Skin epidermis (tissue), 12 donors: Measurements from ENCODE around the gene ZKSCAN1.
A peak's percentile ranks its signal among the peaks of the same experiment; 100 is the strongest.

Experiments used
- H3K27ac ChIP-seq, 21 experiments: fragments of 200-600 bp; sonication (generic) in 11 of 21; one replicate each; pipeline ENCODE4 v1.5.0; 2020; ENCODE audit warnings: mild to moderate bottlenecking in 3 of 21, inconsistent platforms in 2 of 21, moderate library complexity in 2 of 21
- H3K4me3 ChIP-seq, 7 experiments: fragments of 200-600 bp; sonication (generic) in 2 of 7; one replicate each; pipeline ENCODE4 v1.5.0; 2020; ENCODE audit warnings: inconsistent platforms in 2 of 7, mild to moderate bottlenecking in 2 of 7, moderate library complexity in 1 of 7

The ZKSCAN1 gene

GRCh38 chr7:100071018-100071723 lies 55.8 kb downstream of the ZKSCAN1 start:
- Histone ChIP-seq H3K4me3 (no peak overlapping the region), H3K27ac (no peak overlapping the region)

GRCh38 chr7:100072462-100072861 lies 57.1 kb downstream of the ZKSCAN1 start:
- H3K27ac ChIP-seq, result no peak overlapping the region
- H3K4me3 ChIP-seq, result no peak overlapping the region

- Histone ChIP-seq H3K4me3 (no peak overlapping the region), H3K27ac (no peak overlapping the region)
Observed at GRCh38 chr7:100074841-100075240, 59.4 kb downstream of the ZKSCAN1 start.

- H3K27ac ChIP-seq, result no peak overlapping the region
Observed at GRCh38 chr7:100075418-100075817, 60.0 kb downstream of the ZKSCAN1 start.

GRCh38 chr7:100077205-100077604 lies 61.8 kb downstream of the ZKSCAN1 start:
- no peak overlapping the region for H3K27ac ChIP-seq
- no peak overlapping the region for H3K4me3 ChIP-seq

More at GRCh38 chr7:100075418-100075817, 60.0 kb downstream of the ZKSCAN1 start:
- H3K4me3 ChIP-seq, result no peak overlapping the region

- no peak overlapping the region for H3K4me3 ChIP-seq
- peak overlapping the region in 1 of 21 experiments; percentile 7 for H3K27ac ChIP-seq
Observed at GRCh38 chr7:100079024-100079560, 63.7 kb downstream of the ZKSCAN1 start.

- Histone ChIP-seq H3K27ac (peak overlapping the region; percentile 73 to 94 (median 90)), H3K4me3 (peak overlapping the region; percentile 68 to 97 (median 87))
Observed at GRCh38 chr7:100080907-100081534, 65.6 kb downstream of the ZKSCAN1 start.

- peak within 1 kb of the TSS; percentile 73 to 94 (median 90) for H3K27ac ChIP-seq
- peak within 1 kb of the TSS; percentile 68 to 97 (median 87) for H3K4me3 ChIP-seq
Observed at GRCh38 chr7:100081535-100082102, 66.2 kb downstream of the ZKSCAN1 start, which contains the start of gene ZNF3. Gene ZNF3 (minus strand): TSS chr7:100081723. CDS start chr7:100077357, 4,366 bp downstream.

GRCh38 chr7:100082978-100083377 lies 67.6 kb downstream of the ZKSCAN1 start:
- Histone ChIP-seq H3K4me3 (no peak overlapping the region), H3K27ac (peak overlapping the region in 1 of 21 experiments; percentile 92)

GRCh38 chr7:100085515-100085914 lies 70.1 kb downstream of the ZKSCAN1 start:
- Histone ChIP-seq H3K4me3 (no peak overlapping the region), H3K27ac (no peak overlapping the region)

GRCh38 chr7:100087055-100087750 lies 71.8 kb downstream of the ZKSCAN1 start:
- H3K4me3 ChIP-seq, result no peak overlapping the region
- peak overlapping the region in 4 of 21 experiments; percentile 0 to 62 (median 30) for H3K27ac ChIP-seq

GRCh38 chr7:100088095-100088620 lies 72.8 kb downstream of the ZKSCAN1 start:
- Histone ChIP-seq H3K27ac (peak overlapping the region in 20 of 21 experiments; percentile 50 to 96 (median 90)), H3K4me3 (peak overlapping the region; percentile 60 to 83 (median 67))

GRCh38 chr7:100088621-100089457 lies 73.4 kb downstream of the ZKSCAN1 start, which contains the start of gene COPS6:
Gene COPS6 (plus strand): TSS chr7:100088969. CDS start chr7:100088991, 22 bp downstream.
- Histone ChIP-seq H3K27ac (peak within 1 kb of the TSS; percentile 31 to 96 (median 89)), H3K4me3 (peak within 1 kb of the TSS; percentile 60 to 83 (median 67))

- H3K27ac ChIP-seq, result peak overlapping the region in 20 of 21 experiments; percentile 50 to 96 (median 90)
- peak overlapping the region; percentile 60 to 83 (median 67) for H3K4me3 ChIP-seq
Observed at GRCh38 chr7:100089458-100090196, 74.2 kb downstream of the ZKSCAN1 start.

GRCh38 chr7:100090527-100091410 lies 75.4 kb downstream of the ZKSCAN1 start:
- H3K27ac ChIP-seq, result no peak overlapping the region
- H3K4me3 ChIP-seq, result no peak overlapping the region
